HG03280 (cell line): Measurements from ENCODE around the gene PHACTR4.
"Not testable (repeated sequence)": the region's sequence is repeated elsewhere in the genome, so short reads cannot be mapped to it uniquely, and the experiment has no call there.

Source experiments
- ATAC-seq: cut with Tn5 transposase; IDR thresholded peaks from one replicate; pipeline ENCODE4 v1.9.1; 2021; ENCODE audit warnings: mild to moderate bottlenecking, moderate library complexity; ENCODE audit not compliant: unreplicated experiment

The PHACTR4 gene

GRCh38 chr1:28370239-28371009, 884 bp downstream of the PHACTR4 start:
- ATAC-seq, result no peak

DNA sequence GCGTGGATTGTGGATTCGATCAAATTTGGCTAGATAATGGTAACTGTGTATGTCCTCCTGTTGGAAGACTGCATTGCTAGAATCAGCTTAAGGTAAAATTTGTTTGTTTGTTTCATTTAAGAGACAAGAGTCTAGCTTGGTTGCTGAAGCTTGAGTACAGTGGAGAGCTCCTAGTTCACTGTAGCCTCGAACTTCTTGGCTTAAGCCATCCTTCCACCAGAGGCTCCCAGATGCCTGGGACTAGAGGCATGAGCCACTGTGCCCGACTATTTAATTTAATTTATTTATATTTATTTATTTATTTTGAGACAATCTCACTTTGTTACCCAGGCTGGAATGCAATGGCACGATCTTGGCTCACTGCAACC, 1.5 kb downstream of the PHACTR4 start:
- ATAC-seq, result no peak

- not testable (repeated sequence) for ATAC-seq
Observed at GRCh38 chr1:28373450-28373849, 3.9 kb downstream of the PHACTR4 start.

DNA sequence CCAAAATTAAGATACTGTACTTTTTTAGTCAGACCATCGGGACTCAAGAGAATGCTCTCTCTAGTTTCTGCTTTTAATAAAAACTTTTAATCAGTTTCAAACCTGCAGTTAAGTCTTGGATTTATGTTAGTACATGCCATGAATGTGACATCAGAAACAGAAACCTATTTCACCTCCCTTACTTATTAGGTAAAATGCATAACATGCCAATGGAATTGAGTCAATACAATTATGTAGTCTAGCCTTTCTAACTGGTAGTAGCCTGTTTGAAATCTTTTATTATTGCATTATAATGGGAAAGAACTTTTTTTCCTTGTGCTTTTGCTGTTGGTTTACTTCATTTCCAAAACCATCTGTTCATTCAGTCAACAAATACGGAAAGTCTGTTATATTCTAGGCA, 4.8 kb downstream of the PHACTR4 start:
- ATAC-seq, result no peak

DNA sequence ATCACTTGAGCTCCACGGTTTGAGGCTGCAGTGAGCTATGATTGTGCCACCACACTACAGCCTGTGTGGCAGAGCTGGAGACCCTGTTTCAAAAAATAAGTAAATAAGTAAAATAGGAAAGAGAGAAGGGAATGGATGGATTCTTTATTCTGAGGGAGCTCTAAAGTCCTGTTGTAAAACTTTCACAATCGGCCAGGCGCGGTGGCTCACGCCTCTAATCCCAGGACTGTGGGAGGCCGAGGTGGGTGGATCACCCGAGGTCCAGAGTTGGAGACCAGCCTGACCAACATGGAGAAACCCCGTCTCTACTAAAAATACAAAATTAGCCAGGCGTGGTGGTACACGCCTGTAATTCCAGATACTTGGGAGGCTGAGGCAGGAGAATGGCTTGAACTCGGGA, 6.1 kb downstream of the PHACTR4 start:
- not testable (repeated sequence) for ATAC-seq

DNA sequence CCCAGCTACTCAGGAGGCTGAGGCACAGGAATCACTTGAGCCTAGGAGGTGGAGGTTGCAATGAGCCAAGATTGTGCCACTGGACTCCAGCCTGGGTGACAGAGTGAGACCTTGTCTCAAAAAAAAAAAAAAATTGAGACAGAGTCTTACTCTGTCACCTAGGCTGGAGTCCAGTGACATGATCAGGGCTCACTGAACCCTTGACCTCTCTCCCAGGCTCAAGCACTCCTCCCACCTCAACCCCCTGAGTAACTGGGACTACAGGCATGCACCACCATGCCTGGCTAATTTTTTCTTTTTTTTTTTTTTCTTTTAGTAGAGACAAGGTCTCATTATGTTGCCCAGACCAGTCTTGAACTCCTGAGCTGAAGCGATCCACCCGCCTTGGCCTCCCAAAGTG, 6.7 kb downstream of the PHACTR4 start:
- not testable (repeated sequence) for ATAC-seq

- no peak for ATAC-seq
Observed at GRCh38 chr1:28378906-28379305, 9.4 kb downstream of the PHACTR4 start.

GRCh38 chr1:28380394-28380793, 10.9 kb downstream of the PHACTR4 start:
- ATAC-seq, result no peak

- ATAC-seq, result not testable (repeated sequence)
Observed at GRCh38 chr1:28383785-28384184, 14.2 kb downstream of the PHACTR4 start.

- no peak for ATAC-seq
Observed at GRCh38 chr1:28392027-28392652, 22.6 kb downstream of the PHACTR4 start.

- ATAC-seq, result no peak
Observed at GRCh38 chr1:28394136-28394535, 24.6 kb downstream of the PHACTR4 start.

GRCh38 chr1:28395181-28395580, 25.6 kb downstream of the PHACTR4 start:
- ATAC-seq, result no peak

- no peak for ATAC-seq
Observed at GRCh38 chr1:28401760-28402159, 32.2 kb downstream of the PHACTR4 start.

- no peak for ATAC-seq
Observed at GRCh38 chr1:28409090-28409489, 39.5 kb downstream of the PHACTR4 start.

GRCh38 chr1:28411656-28412055, 42.1 kb downstream of the PHACTR4 start:
- ATAC-seq, result no peak

DNA sequence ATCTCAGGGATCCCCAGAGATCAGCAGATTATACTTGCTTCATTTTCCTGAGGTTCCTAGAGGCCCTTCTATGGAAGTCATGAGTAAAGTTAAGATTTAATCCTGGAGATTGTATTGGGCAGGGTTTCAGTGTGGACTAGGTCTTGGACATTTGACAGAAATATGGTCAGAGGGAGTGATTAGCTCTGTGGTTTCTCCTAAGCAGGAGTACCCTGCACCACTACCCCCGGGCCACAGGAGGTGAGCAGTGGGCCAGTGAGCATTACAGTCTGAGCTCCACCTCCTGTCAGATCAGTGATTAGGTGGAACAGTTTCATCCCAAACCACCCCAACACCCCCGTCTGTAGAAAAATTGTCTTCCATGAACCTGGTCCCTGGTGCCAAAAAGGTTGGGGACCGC, 43.2 kb downstream of the PHACTR4 start:
- no peak for ATAC-seq

DNA sequence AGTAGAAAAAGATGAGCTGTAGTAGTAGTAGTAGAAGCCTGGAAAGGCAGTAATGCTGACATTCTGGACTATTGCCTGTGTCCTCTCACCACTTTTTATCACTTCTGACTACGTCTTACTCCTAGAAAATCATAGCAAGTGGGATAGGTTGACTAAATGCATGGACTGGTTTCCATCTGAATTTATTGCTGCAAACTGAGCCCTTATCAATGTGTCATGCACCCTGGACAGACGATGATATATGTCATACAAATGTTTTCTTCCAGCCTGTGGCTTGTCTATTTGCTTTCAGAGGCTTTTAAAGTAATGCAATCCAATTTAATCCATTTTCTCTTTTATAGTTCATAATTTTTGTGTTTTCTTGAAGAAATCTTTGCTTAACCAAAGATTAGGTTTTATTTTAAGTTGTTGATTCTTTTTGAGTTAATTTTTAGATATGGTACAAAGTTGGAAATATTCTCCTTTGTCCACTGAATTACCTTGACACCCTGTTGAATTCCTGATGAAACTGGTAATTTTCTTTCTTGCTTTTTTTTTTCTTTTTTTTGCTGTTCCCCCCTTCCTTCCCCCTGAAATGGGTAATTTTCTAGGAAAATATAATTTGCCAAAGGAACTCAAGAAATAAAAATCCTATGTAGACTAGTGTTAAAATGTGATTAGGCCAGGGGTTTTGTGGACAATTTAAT, 47.1 kb downstream of the PHACTR4 start:
- no peak for ATAC-seq

DNA sequence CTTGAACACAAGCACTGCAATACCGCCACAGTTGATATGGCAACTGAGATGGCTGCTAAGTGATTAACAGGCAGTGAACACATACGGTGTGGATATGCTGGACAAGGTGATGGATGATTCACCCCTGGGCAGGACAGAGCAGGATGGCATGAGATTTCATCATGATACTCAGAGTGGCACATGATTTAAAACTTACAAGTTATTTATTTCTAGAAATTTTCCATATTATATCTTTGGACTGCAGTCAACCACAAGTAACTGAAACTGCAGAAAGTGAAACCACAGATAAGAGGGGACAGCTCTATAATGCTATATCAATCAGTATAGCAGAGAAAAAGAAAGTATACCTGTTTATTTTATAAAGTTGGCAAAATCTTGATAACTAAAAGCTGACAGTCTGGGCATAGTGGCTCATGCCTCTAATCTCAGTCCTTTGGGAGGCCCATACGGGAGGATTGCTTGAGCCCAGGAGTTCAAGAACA, 47.9 kb downstream of the PHACTR4 start:
- ATAC-seq, result no peak

DNA sequence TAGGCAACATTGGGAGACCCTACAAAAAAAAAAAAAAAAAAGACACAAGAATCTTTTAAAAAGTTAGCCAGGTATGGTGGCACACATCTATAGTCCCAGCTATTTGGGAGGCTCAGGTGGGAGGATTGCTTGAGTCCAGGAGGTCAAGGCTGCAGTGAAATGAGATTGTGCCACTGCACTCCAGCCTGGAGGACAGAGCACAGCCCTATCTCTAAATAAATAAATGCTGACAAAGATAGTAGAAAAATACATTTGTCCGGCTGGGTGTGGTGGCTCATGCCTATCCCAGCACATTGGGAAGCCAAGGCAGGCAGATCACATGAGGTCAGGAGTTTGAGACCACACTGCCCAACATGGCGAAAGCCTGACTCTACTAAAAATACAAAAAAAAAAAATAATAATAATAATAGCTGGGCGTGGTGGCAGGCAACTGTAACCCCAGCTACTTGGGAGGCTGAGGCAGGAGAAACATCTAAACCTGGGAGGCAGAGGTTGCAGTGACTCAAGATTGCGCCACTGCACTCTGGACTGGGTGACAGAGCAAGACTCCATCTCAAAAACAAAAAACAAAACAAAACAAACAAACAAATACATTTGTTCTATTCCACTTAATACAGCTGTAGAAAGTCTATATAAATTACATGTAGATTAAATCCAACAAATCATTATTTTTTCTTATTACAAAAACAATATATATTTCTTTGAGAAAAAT, 48.5 kb downstream of the PHACTR4 start:
- no peak for ATAC-seq

DNA sequence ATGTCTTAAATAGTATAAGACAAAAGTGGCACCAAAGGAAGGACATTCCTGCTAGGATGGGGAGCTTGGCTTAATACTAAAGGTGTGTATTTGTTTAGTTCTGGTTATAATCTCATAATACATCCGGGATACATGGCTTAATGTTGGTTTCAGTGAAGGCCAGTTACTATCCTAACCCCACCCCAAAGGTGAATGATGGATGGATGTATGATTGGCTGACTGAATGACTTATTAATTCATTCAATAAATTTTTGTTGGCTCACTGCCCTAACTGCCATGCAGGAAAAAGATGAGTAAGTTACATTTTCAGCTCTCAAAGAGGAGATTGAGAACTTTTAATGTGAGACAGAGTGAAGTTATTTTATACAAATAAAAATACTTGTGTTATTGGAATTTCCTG, 52.2 kb downstream of the PHACTR4 start:
- ATAC-seq, result no peak

- ATAC-seq, result no peak
Observed at GRCh38 chr1:28426831-28427230, 57.3 kb downstream of the PHACTR4 start.
